ENCODE results near the gene LARP1B. TPM values are rescaled to one million over a fixed set of nuclear protein-coding genes. Genes with fewer than 3 reads are reported as not detected.

The LARP1B gene
- total RNA-seq, 5 donors from 2014 or later (not counting 1 experiment from before 2014, with no cell fraction given), result 9.6 to 15.5 (median 13.1) TPM

DNA sequence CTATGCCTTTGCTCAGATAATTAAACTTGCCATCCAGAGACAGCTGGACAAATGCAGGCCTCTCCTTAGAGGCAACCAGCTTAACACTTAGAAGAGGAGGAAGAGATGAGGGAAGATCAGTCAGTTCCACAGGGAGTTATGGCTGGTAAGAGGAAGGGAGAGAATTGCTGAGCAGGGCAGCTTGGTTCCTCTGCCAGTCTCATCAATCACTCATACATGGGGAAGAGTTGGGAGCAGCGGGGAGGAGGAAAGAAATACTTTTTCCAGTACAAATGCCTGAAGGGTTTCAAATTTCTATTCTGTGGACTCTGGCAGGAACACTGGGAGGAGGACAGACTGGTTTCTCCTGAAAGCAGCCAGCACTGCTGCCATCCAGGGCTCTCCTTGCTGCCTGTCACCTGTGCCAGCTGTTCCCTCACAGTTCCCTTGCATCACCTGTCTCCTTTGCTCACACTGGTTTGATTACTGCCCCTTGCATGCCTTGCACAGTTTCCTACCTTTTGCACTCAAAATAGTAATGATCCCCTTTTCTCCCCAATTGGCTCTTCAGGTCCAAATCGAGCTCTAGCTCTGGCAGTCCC is 167.0 kb downstream of the LARP1B start:
- ATAC-seq (replicated peaks in 1 of 4), result peak in 1 of 4 experiments; percentile 23
- no peaks in the 10 kb centered on the region for H3K4me1 ChIP-seq (ENCODE audit: control insufficient read depth in 1 of 2, extremely low read depth in 1 of 2, insufficient read depth in 2 of 2, low read length in 2 of 2)
- no peaks in the 10 kb centered on the region for H3K9me3 ChIP-seq
- H3K4me3 ChIP-seq (ENCODE audit: control insufficient read depth in 1 of 2, extremely low read depth in 1 of 2, low read length in 1 of 2), result no peak overlapping the region
- H3K27me3 Mint-ChIP-seq, result peaks cover 4% of the 10 kb centered on the region in 2 donors
- no peak overlapping the region for H3K27ac Mint-ChIP-seq
- no peaks in the 10 kb centered on the region for H3K9me3 Mint-ChIP-seq
- peaks cover 0 to 3% of the 10 kb centered on the region in 2 experiments for H3K27me3 ChIP-seq (replicated peaks in 1 of 2; ENCODE audit: control insufficient read depth in 2 of 2, extremely low read depth in 1 of 2, insufficient read depth in 2 of 2, low read length in 1 of 2)
- H3K36me3 ChIP-seq (ENCODE audit: control insufficient read depth in 2 of 2, extremely low read depth in 1 of 2, insufficient read depth in 1 of 2, low read length in 1 of 2), result no peaks in the 10 kb centered on the region
- no peak overlapping the region for H3K4me3 Mint-ChIP-seq
- 64% methylated on average over 1 of the region's 2 CpGs for WGBS (ENCODE audit: insufficient coverage)
- H3K36me3 Mint-ChIP-seq, result no peaks in the 10 kb centered on the region
- DNase-seq, result no peak
- CTCF ChIA-PET, result no interaction called here
- no peak overlapping the region for H3K27ac ChIP-seq (ENCODE audit: low read length)
- no peaks in the 10 kb centered on the region for H3K4me1 Mint-ChIP-seq
- POLR2A ChIA-PET, result interaction anchor here in 1 of 2 donors (0.5 kb wide), 1 partner anchor 64 kb away, joined by 7 read pairs; no protein-coding TSS in a partner anchor

DNA sequence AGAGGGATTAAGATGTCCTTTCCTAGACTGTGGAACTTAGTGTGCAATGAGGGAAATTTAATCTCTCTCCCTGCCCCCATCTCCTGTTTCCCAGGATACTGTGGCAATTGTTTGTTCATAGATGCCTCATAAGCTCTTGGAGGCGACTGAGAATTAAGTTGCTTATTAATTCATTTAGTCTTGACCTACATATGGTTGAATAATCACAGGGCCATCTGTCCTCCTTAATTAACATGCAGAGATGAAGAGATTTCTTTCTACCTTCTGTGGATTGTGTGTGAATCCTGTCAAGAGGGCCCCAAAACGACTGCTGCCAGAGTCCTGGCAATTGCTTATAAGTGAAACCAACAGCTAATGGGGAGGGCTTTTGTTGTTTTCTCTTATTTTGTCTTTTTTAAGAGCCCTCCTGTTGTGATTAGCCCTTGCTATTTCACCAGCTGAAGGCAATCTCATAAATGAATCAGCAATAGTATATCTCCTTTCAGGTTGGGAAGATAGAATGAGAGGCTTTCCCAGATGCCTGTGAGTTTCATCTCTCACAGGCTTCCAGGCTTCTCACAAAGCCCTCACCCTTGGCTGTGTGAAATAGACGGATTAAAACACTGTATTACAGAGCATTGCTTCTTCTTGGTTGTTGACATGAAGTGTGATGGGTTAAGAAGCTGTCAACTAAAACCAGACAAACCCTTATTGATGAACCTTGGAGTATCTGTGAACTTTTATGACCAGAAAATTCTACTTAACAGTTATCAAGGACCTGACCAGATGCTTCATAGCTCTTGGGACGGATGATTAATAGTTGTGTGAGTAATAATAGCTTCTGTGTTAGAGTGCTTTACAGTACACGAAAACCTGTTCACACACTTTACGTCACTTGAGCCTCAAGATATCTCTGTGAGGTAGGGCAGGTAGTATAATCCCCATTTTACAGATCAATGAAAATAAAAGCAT is 168.0 kb downstream of the LARP1B start:
- POLR2A ChIA-PET, result no interaction called here
- H3K27me3 ChIP-seq (replicated peaks in 1 of 2; ENCODE audit: control insufficient read depth in 2 of 2, extremely low read depth in 1 of 2, insufficient read depth in 2 of 2, low read length in 1 of 2), result peaks cover 0 to 3% of the 10 kb centered on the region in 2 experiments
- Mint-ChIP-seq H3K36me3 (no peaks in the 10 kb centered on the region), H3K9me3 (no peaks in the 10 kb centered on the region), H3K4me1 (no peaks in the 10 kb centered on the region), H3K27ac (no peak overlapping the region), H3K27me3 (peaks cover 4% of the 10 kb centered on the region in 2 donors), H3K4me3 (no peak overlapping the region)
- CTCF ChIA-PET, result no interaction called here
- WGBS (ENCODE audit: insufficient coverage), result no CpG with 5 or more reads among the region's 6 CpGs
- H3K4me3 ChIP-seq (ENCODE audit: control insufficient read depth in 1 of 2, extremely low read depth in 1 of 2, low read length in 1 of 2), result no peak overlapping the region
- no peaks in the 10 kb centered on the region for H3K9me3 ChIP-seq
- DNase-seq, result no peak
- H3K4me1 ChIP-seq (ENCODE audit: control insufficient read depth in 1 of 2, extremely low read depth in 1 of 2, insufficient read depth in 2 of 2, low read length in 2 of 2), result no peaks in the 10 kb centered on the region
- no peak for ATAC-seq (replicated peaks in 1 of 4)
- H3K36me3 ChIP-seq (ENCODE audit: control insufficient read depth in 2 of 2, extremely low read depth in 1 of 2, insufficient read depth in 1 of 2, low read length in 1 of 2), result no peaks in the 10 kb centered on the region
- no peak overlapping the region for H3K27ac ChIP-seq (ENCODE audit: low read length)

DNA sequence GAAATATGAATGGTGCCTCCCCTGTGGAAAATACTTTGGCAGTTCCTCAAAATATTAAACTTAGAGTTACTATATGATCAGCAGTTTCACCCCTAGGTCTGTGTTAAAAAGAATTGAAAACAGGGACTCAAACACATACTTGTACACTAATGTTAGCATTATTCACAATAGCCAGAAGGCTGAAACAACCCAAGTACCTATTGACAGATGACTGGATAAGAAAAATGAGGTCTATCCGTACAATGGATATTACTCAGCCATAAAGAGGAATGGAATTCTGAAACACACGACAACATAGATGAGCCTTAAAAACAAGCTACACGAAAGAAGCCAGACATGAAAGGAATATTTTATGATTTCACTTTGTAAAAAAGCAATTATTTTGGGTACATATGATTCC is 171.6 kb downstream of the LARP1B start:
- peaks cover 0 to 5% of the 10 kb centered on the region in 2 experiments for H3K27me3 ChIP-seq (replicated peaks in 1 of 2; ENCODE audit: control insufficient read depth in 2 of 2, extremely low read depth in 1 of 2, insufficient read depth in 2 of 2, low read length in 1 of 2)
- H3K36me3 Mint-ChIP-seq, result no peaks in the 10 kb centered on the region
- no peaks in the 10 kb centered on the region for H3K36me3 ChIP-seq (ENCODE audit: control insufficient read depth in 2 of 2, extremely low read depth in 1 of 2, insufficient read depth in 1 of 2, low read length in 1 of 2)
- WGBS (ENCODE audit: insufficient coverage), result 94% methylated on average over 3 of the region's 3 CpGs
- H3K4me1 Mint-ChIP-seq, result no peaks in the 10 kb centered on the region
- H3K27me3 Mint-ChIP-seq, result peaks cover 0 to 5% of the 10 kb centered on the region in 2 donors
- H3K9me3 ChIP-seq, result no peaks in the 10 kb centered on the region
- no peak overlapping the region for H3K4me3 ChIP-seq (ENCODE audit: control insufficient read depth in 1 of 2, extremely low read depth in 1 of 2, low read length in 1 of 2)
- POLR2A ChIA-PET, result no interaction called here
- no peak for DNase-seq
- H3K4me1 ChIP-seq (ENCODE audit: control insufficient read depth in 1 of 2, extremely low read depth in 1 of 2, insufficient read depth in 2 of 2, low read length in 2 of 2), result no peaks in the 10 kb centered on the region
- H3K27ac Mint-ChIP-seq, result no peak overlapping the region
- H3K9me3 Mint-ChIP-seq, result peaks cover 0 to 4% (median 0%) of the 10 kb centered on the region in 3 donors
- no peak overlapping the region for H3K27ac ChIP-seq (ENCODE audit: low read length)
- H3K4me3 Mint-ChIP-seq, result no peak overlapping the region
- ATAC-seq (replicated peaks in 1 of 4), result no peak
- CTCF ChIA-PET, result no interaction called here

DNA sequence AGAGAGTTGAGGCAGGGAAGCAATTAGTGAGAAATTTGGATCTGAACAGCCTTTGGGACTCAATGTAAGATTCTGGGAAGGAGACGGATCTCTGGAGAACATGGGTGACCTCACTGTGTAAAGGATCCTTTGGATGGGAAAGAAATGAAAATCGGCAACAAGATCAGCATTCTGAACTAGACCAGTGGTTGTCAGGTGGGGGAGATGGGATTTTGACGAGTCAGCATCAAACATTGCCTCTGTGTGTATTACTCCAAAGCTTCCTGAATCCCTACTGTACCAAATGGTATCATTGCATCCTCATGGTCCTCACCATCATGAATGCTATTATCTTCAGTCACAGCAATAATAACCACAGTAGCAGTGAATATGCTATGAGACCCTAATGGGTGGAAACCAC is 173.7 kb downstream of the LARP1B start:
- H3K27me3 Mint-ChIP-seq, result peaks cover 0 to 6% of the 10 kb centered on the region in 2 donors
- no peaks in the 10 kb centered on the region for H3K4me1 ChIP-seq (ENCODE audit: control insufficient read depth in 1 of 2, extremely low read depth in 1 of 2, insufficient read depth in 2 of 2, low read length in 2 of 2)
- no peak overlapping the region for H3K27ac ChIP-seq (ENCODE audit: low read length)
- no peak overlapping the region for H3K4me3 ChIP-seq (ENCODE audit: control insufficient read depth in 1 of 2, extremely low read depth in 1 of 2, low read length in 1 of 2)
- 86% methylated on average over 1 of the region's 3 CpGs for WGBS (ENCODE audit: insufficient coverage)
- no peak overlapping the region for H3K4me3 Mint-ChIP-seq
- no peak for ATAC-seq (replicated peaks in 1 of 4)
- POLR2A ChIA-PET, result no interaction called here
- no peaks in the 10 kb centered on the region for H3K36me3 Mint-ChIP-seq
- no peaks in the 10 kb centered on the region for H3K4me1 Mint-ChIP-seq
- H3K27ac Mint-ChIP-seq, result no peak overlapping the region
- H3K9me3 Mint-ChIP-seq, result peaks cover 0 to 4% (median 0%) of the 10 kb centered on the region in 3 donors
- H3K27me3 ChIP-seq (replicated peaks in 1 of 2; ENCODE audit: control insufficient read depth in 2 of 2, extremely low read depth in 1 of 2, insufficient read depth in 2 of 2, low read length in 1 of 2), result peaks cover 0 to 3% of the 10 kb centered on the region in 2 experiments
- no peaks in the 10 kb centered on the region for H3K9me3 ChIP-seq
- DNase-seq, result no peak
- no peaks in the 10 kb centered on the region for H3K36me3 ChIP-seq (ENCODE audit: control insufficient read depth in 2 of 2, extremely low read depth in 1 of 2, insufficient read depth in 1 of 2, low read length in 1 of 2)
- CTCF ChIA-PET, result no interaction called here

DNA sequence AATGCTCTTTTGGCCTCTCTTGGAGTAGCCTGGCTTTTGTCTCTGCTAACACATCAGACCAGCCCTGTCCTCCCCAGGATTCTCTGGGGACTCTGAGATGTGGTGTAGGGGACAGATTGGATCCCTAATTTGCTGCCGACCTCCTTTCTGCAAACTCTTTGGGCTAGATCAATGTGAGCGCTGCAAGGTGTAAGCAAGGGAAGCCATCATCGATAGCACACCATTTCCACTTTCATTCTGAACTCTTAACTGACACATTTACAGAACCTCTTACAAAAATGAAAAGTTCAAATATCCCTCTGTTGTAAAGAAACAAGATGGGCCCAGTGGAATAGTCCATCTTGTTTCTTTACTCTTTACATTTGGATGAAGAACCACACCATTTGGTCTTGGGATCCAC is 179.9 kb downstream of the LARP1B start:
- no peaks in the 10 kb centered on the region for H3K4me1 ChIP-seq (ENCODE audit: control insufficient read depth in 1 of 2, extremely low read depth in 1 of 2, insufficient read depth in 2 of 2, low read length in 2 of 2)
- no peak overlapping the region for H3K4me3 Mint-ChIP-seq

DNA sequence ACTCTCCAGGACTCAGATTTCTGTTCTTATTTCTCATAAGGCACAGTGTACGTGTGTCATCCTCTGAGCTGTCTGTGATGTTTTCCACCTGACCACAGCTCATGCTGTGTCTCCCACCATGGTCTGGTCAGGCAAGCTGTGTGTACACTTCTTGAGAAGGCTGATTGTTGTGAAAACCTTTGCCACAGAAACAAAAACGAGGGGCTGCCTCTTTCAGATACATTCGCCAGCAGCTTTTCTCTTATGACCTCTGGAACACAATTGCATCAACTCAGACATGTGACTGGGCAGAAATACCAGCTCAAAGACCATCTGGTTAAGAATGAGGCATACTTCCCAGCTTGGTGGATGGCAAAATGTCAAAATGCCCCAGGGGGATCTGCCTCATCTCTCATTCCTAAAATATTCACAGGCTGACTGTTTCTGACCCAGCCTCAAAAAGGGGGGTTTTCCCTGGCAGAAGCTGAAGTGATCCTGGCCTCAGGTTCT is 180.4 kb downstream of the LARP1B start:
- Mint-ChIP-seq H3K36me3 (no peaks in the 10 kb centered on the region), H3K27me3 (peaks cover 15% of the 10 kb centered on the region in 2 donors), H3K4me1 (no peaks in the 10 kb centered on the region), H3K4me3 (no peak overlapping the region), H3K27ac (no peak overlapping the region), H3K9me3 (no peaks in the 10 kb centered on the region)
- peaks cover 0 to 8% of the 10 kb centered on the region in 2 experiments for H3K27me3 ChIP-seq (replicated peaks in 1 of 2; ENCODE audit: control insufficient read depth in 2 of 2, extremely low read depth in 1 of 2, insufficient read depth in 2 of 2, low read length in 1 of 2)
- ChIA-PET POLR2A (no interaction called here), CTCF (no interaction called here)
- DNase-seq (no peak), ATAC-seq (replicated peaks in 1 of 4) (no peak)
- no peaks in the 10 kb centered on the region for H3K9me3 ChIP-seq
- H3K4me1 ChIP-seq (ENCODE audit: control insufficient read depth in 1 of 2, extremely low read depth in 1 of 2, insufficient read depth in 2 of 2, low read length in 2 of 2), result no peaks in the 10 kb centered on the region
- WGBS (ENCODE audit: insufficient coverage), result 75% methylated on average over 3 of the region's 3 CpGs
- H3K4me3 ChIP-seq (ENCODE audit: control insufficient read depth in 1 of 2, extremely low read depth in 1 of 2, low read length in 1 of 2), result no peak overlapping the region
- no peak overlapping the region for H3K27ac ChIP-seq (ENCODE audit: low read length)
- H3K36me3 ChIP-seq (ENCODE audit: control insufficient read depth in 2 of 2, extremely low read depth in 1 of 2, insufficient read depth in 1 of 2, low read length in 1 of 2), result no peaks in the 10 kb centered on the region

More for the DNA sequence above, 179.9 kb downstream of the LARP1B start:
- Histone ChIP-seq H3K27ac (ENCODE audit: low read length) (no peak overlapping the region), H3K36me3 (ENCODE audit: control insufficient read depth in 2 of 2, extremely low read depth in 1 of 2, insufficient read depth in 1 of 2, low read length in 1 of 2) (no peaks in the 10 kb centered on the region), H3K27me3 (replicated peaks in 1 of 2; ENCODE audit: control insufficient read depth in 2 of 2, extremely low read depth in 1 of 2, insufficient read depth in 2 of 2, low read length in 1 of 2) (peaks cover 0 to 8% of the 10 kb centered on the region in 2 experiments), H3K4me3 (ENCODE audit: control insufficient read depth in 1 of 2, extremely low read depth in 1 of 2, low read length in 1 of 2) (no peak overlapping the region), H3K9me3 (no peaks in the 10 kb centered on the region)
- DNase-seq (no peak), ATAC-seq (replicated peaks in 1 of 4) (no peak)
- Mint-ChIP-seq H3K4me1 (no peaks in the 10 kb centered on the region), H3K36me3 (no peaks in the 10 kb centered on the region), H3K27me3 (peaks cover 15 to 16% of the 10 kb centered on the region in 2 donors), H3K27ac (no peak overlapping the region), H3K9me3 (peaks cover 0 to under 1% (median 0%) of the 10 kb centered on the region in 3 donors)
- POLR2A ChIA-PET, result no interaction called here
- WGBS (ENCODE audit: insufficient coverage), result no CpG with 5 or more reads among the region's 3 CpGs
- CTCF ChIA-PET, result no interaction called here
